ENCODE data around the gene CNTNAP2.

DNA sequence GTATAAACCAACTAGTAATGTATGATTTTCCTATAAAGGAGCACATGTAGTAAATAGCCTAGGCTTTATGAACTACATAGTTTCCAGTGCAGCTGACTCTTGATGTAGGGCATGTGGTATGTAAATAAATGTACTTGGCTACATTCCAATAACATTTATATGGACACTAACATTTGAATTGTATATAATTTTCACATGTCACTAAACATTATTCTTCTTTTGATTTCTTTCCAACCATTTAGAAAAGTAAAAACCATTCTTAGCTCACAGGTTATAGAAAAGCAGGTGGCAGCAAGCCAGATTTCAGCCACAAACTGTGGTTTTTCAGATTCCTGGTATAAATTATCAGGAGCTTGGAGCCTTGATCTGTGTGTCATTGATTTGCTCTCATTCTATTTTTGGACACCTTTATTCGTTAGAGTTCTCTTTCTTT is 1182.0 kb downstream of the CNTNAP2 start:
- TF ChIP-seq, protein P1, sequence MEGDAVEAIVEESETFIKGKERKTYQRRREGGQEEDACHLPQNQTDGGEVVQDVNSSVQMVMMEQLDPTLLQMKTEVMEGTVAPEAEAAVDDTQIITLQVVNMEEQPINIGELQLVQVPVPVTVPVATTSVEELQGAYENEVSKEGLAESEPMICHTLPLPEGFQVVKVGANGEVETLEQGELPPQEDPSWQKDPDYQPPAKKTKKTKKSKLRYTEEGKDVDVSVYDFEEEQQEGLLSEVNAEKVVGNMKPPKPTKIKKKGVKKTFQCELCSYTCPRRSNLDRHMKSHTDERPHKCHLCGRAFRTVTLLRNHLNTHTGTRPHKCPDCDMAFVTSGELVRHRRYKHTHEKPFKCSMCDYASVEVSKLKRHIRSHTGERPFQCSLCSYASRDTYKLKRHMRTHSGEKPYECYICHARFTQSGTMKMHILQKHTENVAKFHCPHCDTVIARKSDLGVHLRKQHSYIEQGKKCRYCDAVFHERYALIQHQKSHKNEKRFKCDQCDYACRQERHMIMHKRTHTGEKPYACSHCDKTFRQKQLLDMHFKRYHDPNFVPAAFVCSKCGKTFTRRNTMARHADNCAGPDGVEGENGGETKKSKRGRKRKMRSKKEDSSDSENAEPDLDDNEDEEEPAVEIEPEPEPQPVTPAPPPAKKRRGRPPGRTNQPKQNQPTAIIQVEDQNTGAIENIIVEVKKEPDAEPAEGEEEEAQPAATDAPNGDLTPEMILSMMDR (tag by site-specific recombination; IDR thresholded peaks at IDR 0.05): no peak
- TF ChIP-seq, protein P2, sequence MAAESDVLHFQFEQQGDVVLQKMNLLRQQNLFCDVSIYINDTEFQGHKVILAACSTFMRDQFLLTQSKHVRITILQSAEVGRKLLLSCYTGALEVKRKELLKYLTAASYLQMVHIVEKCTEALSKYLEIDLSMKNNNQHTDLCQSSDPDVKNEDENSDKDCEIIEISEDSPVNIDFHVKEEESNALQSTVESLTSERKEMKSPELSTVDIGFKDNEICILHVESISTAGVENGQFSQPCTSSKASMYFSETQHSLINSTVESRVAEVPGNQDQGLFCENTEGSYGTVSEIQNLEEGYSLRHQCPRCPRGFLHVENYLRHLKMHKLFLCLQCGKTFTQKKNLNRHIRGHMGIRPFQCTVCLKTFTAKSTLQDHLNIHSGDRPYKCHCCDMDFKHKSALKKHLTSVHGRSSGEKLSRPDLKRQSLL (tag by site-specific recombination; IDR thresholded peaks at IDR 0.05): no peak
- TF ChIP-seq GFI1B (tag by site-specific recombination; IDR thresholded peaks at IDR 0.05) (no peak), ZNF747 (tag by site-specific recombination; IDR thresholded peaks at IDR 0.05) (no peak), ZBTB48 (tag by site-specific recombination; IDR thresholded peaks at IDR 0.05) (no peak), WT1 (tag by site-specific recombination; IDR thresholded peaks at IDR 0.05) (no peak)
